GM19193 (cell line): ENCODE results near the gene CA12.

Source experiments
- POLR2A ChIP-seq: IDR thresholded peaks from 4 replicates; pipeline ENCODE4 v1.6.1; 2011; ENCODE audit not compliant: insufficient read depth, insufficient read length; ENCODE audit errors: extremely low read depth

Gene CA12

GRCh38 chr15:63357731-63358130, 23.9 kb downstream of the CA12 start:
- TF ChIP-seq POLR2A, result no peak

- no peak for TF ChIP-seq POLR2A
Observed at GRCh38 chr15:63357061-63357460, 24.6 kb downstream of the CA12 start.

DNA sequence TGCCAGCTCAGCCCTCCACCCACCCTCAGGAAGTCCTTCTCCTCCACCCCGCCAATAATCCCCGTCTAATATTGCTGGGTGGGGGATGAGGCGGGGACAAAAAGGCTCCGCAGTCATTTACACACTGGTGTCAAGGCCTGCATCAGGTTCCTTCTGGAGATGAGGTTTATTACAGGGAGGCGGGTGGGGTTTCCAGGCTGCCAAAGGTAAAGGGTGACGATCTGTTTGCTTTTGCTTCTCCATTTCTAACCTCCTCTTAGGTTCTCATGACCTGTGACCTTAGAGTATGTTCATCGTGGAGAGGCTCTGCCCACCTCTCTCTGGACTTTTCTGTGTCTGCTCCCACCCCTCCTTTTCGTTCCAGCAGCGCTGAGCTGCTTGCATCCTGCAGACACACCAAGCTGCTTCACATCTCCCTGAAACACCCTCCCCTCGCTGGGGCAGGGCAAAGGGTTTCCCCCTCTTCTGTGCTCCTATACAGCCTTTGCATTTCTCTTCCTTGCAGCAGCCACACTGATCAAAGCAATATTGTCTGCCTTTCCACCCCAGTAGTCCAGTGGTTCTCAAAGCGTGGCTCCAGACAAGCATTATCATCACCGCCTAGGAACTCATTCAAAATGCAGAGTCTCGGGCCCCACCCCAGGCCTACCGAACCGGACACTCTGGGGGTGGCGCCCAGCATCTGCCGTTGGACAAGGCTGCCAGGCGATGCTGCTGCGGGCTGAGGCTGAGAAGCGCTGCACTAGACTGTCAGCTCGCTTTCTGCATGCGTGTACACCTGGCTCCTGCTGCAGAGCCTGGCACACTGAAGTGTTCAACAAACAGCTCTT, 26.6 kb downstream of the CA12 start:
- no peak for TF ChIP-seq POLR2A

GRCh38 chr15:63353887-63354286, 27.8 kb downstream of the CA12 start:
- no peak for TF ChIP-seq POLR2A

DNA sequence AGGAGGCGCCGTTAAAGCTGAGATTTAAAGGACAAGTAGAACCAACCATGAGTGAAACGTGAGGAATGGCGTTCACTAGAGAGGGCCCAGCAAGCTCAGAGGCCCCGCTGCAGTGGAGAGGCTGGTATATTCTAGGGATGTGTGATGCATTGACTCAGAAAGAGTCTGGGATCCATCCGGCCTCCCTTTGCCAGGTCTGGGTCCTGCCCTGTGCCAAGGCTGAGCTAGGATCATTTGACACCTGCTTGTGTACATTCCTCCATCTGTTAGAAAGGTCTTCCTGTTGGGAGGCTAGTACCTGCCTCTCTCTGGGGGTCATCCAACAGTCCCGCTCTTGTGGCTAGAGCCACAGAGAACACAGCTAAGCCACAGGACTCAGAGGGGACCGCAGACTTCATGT, 28.4 kb downstream of the CA12 start:
- no peak for TF ChIP-seq POLR2A

GRCh38 chr15:63352808-63353207, 28.8 kb downstream of the CA12 start:
- TF ChIP-seq POLR2A, result no peak

- no peak for TF ChIP-seq POLR2A
Observed at GRCh38 chr15:63351170-63351569, 30.5 kb downstream of the CA12 start.

- no peak for TF ChIP-seq POLR2A
Observed at GRCh38 chr15:63350178-63350621, 31.4 kb downstream of the CA12 start.

DNA sequence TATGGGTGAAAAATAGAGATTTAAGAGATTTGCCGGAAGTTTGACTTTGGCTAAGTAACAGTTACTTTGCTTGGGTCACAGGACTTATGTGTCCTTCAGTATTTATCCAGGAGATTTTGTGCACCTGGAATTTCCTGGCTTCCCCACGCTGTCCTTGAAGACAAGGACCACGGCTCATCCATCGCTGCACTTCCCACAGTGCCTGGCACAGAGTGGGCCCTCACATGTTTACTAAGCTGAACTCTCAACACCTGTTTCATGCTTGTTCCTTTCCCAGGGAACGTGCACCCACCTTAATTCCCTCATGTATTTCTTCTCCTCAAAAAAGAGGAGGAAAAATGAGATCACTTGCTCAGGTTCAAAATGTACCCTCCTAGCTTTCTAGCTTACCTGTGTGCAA, 32.0 kb downstream of the CA12 start:
- no peak for TF ChIP-seq POLR2A

GRCh38 chr15:63349156-63349555, 32.5 kb downstream of the CA12 start:
- no peak for TF ChIP-seq POLR2A

DNA sequence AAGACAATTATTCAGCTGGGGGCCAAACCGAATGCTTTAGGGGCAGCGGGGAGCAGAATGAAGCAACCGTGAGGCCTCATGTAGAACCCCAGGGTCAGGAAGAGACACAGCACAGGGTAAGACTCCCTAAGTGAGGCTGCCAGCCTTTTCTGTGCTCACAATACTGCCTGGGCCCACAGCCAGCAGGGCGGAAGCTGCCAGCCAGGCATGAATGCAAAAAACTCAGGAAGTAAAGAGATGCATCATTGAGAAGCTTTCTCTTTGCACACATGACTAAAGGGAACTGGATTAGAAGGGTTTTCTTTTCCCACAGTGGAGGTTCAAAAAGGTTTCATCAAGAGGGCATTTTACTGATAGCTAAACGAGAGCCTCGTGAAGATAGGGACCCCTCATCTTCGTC, 33.3 kb downstream of the CA12 start:
- no peak for TF ChIP-seq POLR2A

- TF ChIP-seq POLR2A, result no peak
Observed at GRCh38 chr15:63347074-63347857, 34.4 kb downstream of the CA12 start.

- TF ChIP-seq POLR2A, result no peak
Observed at GRCh38 chr15:63345391-63345752, 36.3 kb downstream of the CA12 start.

GRCh38 chr15:63344731-63345390, 36.8 kb downstream of the CA12 start:
- TF ChIP-seq POLR2A, result no peak

DNA sequence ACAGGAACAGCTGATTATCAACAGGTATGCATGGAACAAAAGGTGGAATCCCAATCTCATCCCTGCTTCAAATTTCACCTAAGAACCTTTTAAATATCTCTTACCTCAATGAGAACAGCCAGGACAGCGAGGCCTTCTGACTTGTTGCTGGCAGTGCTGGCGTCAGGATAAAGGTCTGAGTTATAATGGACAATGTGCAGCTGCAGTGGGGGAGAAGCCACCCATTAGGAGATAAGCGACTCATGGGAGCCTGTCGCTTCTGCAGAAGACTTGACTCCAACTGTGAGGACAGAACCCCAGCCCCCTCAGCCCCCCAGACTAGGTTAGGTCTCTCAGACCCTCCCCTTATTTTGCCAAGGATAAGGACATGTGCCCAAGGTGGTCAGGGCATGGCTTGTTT, 39.7 kb downstream of the CA12 start:
- no peak for TF ChIP-seq POLR2A
